ENCODE results near the gene LTBP2.

The LTBP2 gene

GRCh38 chr14:74503938-74504335 lies 108.1 kb downstream of the LTBP2 start:
- no peak for DNase-seq

- no peak for DNase-seq
These were observed 108.6 kb downstream of the LTBP2 start for GRCh38 chr14:74503291-74503937.

- peak; percentile 65 for DNase-seq
These were observed 109.6 kb downstream of the LTBP2 start for GRCh38 chr14:74502236-74503019.

GRCh38 chr14:74501691-74502090 lies 110.3 kb downstream of the LTBP2 start:
- DNase-seq, result no peak

- DNase-seq, result peak; percentile 89
These were observed 110.9 kb downstream of the LTBP2 start for GRCh38 chr14:74501135-74501614.

GRCh38 chr14:74500417-74501134 lies 111.5 kb downstream of the LTBP2 start:
- DNase-seq, result no peak

- DNase-seq, result no peak
These were observed 116.7 kb downstream of the LTBP2 start for GRCh38 chr14:74495356-74495755.

GRCh38 chr14:74493343-74494261 lies 118.4 kb downstream of the LTBP2 start, which contains the start of gene ISCA2:
ISCA2 (plus strand) TSS chr14:74493765; CDS start chr14:74493775, 10 bp downstream.
- peak; percentile 99 for DNase-seq

GRCh38 chr14:74492776-74493342 lies 119.2 kb downstream of the LTBP2 start, which contains the start of gene NPC2:
NPC2 (minus strand) TSS chr14:74493305; CDS start chr14:74493274, 31 bp downstream.
- no peak for DNase-seq

- DNase-seq, result no peak
These were observed 119.9 kb downstream of the LTBP2 start for GRCh38 chr14:74491956-74492775.

GRCh38 chr14:74490486-74490885 lies 121.6 kb downstream of the LTBP2 start:
- DNase-seq, result no peak

GRCh38 chr14:74488786-74489397 lies 123.1 kb downstream of the LTBP2 start:
- no peak for DNase-seq

- DNase-seq, result no peak
These were observed 125.9 kb downstream of the LTBP2 start for GRCh38 chr14:74486164-74486563.

GRCh38 chr14:74483321-74483720 lies 128.7 kb downstream of the LTBP2 start:
- DNase-seq, result no peak

GRCh38 chr14:74482571-74482970 lies 129.5 kb downstream of the LTBP2 start:
- no peak for DNase-seq

GRCh38 chr14:74480046-74480445 lies 132.0 kb downstream of the LTBP2 start:
- no peak for DNase-seq

GRCh38 chr14:74478996-74479635 lies 132.9 kb downstream of the LTBP2 start:
- peak; percentile 55 for DNase-seq

GRCh38 chr14:74476607-74477006 lies 135.4 kb downstream of the LTBP2 start:
- no peak for DNase-seq

GRCh38 chr14:74476107-74476506 lies 135.9 kb downstream of the LTBP2 start:
- DNase-seq, result no peak

GRCh38 chr14:74475678-74476077 lies 136.4 kb downstream of the LTBP2 start:
- no peak for DNase-seq

Measured in NCI-H510A treated with DMSO at 0.1 percent for 48 hours (cell line).